Measurements from ENCODE around the gene ITIH4. TPM values are rescaled to one million over a fixed set of nuclear protein-coding genes. Genes with fewer than 3 reads are reported as not detected.
A peak's percentile ranks its signal among the peaks of the same experiment; 100 is the strongest.

Gene ITIH4
- total RNA-seq, 1 experiment from 2014 or later, result 0.80 TPM

GRCh38 chr3:52874160-52874701 is 43.8 kb upstream of the ITIH4 start:
- intact Hi-C loops (cut with micrococcal nuclease), result no loop called here
- Histone ChIP-seq H3K9ac (ENCODE audit: low read length) (no peak overlapping the region), H3K9me3 (ENCODE audit: low read length) (no peaks in the 10 kb centered on the region), H3K9me2 (replicated peaks; ENCODE audit: low read length) (no peaks in the 10 kb centered on the region), H2AFZ (ENCODE audit: low read length) (no peak overlapping the region), H3F3A (ENCODE audit: low read length, unreplicated experiment) (no peaks in the 10 kb centered on the region), H3K79me2 (ENCODE audit: low read length) (no peaks in the 10 kb centered on the region), H4K20me1 (ENCODE audit: low read length) (peaks cover 3% of the 10 kb centered on the region; the same call in 1 of the 2 replicates), H3K27me3 (ENCODE audit: low read length) (no peaks in the 10 kb centered on the region), H3K36me3 (ENCODE audit: low read depth, low read length) (no peaks in the 10 kb centered on the region), H3K4me3 (ENCODE audit: low read length) (no peak overlapping the region), H3K4me1 (ENCODE audit: insufficient read depth, low read length) (peaks cover 9% of the 10 kb centered on the region; the same call in 1 of the 2 replicates), H3K27ac (ENCODE audit: low read length) (no peak overlapping the region), H3K4me2 (ENCODE audit: low read length) (no peak overlapping the region)
- CTCF ChIA-PET, result no interaction called here
- DNase-seq (no peak), ATAC-seq (no peak)
- TF ChIP-seq EZH2 (IDR thresholded peaks at IDR 0.05; ENCODE audit: low read length, unreplicated experiment) (no peak), CTCF (conservative IDR thresholded peaks at IDR 0.05; ENCODE audit: low read depth, low read length) (no peak), EZH2phosphoT487 (IDR thresholded peaks at IDR 0.05; ENCODE audit: borderline replicate concordance, low read length) (no peak)
- BruUV-seq (replicated peaks), result no TSS peak
- POLR2A ChIA-PET (ENCODE audit: unreplicated experiment), result no interaction called here

- Histone ChIP-seq H3K9me3 (ENCODE audit: low read length) (no peaks in the 10 kb centered on the region), H3K27ac (ENCODE audit: low read length) (no peak overlapping the region), H3K9me2 (replicated peaks; ENCODE audit: low read length) (no peaks in the 10 kb centered on the region), H3F3A (ENCODE audit: low read length, unreplicated experiment) (no peaks in the 10 kb centered on the region), H4K20me1 (ENCODE audit: low read length) (peaks cover 3% of the 10 kb centered on the region; the same call in 1 of the 2 replicates), H2AFZ (ENCODE audit: low read length) (no peak overlapping the region), H3K4me2 (ENCODE audit: low read length) (no peak overlapping the region), H3K79me2 (ENCODE audit: low read length) (no peaks in the 10 kb centered on the region), H3K4me3 (ENCODE audit: low read length) (no peak overlapping the region), H3K36me3 (ENCODE audit: low read depth, low read length) (no peaks in the 10 kb centered on the region), H3K9ac (ENCODE audit: low read length) (no peak overlapping the region), H3K27me3 (ENCODE audit: low read length) (no peaks in the 10 kb centered on the region), H3K4me1 (ENCODE audit: insufficient read depth, low read length) (peaks cover 9% of the 10 kb centered on the region; the same call in 1 of the 2 replicates)
- ChIA-PET CTCF (no interaction called here), POLR2A (ENCODE audit: unreplicated experiment) (no interaction called here)
- TF ChIP-seq CTCF (conservative IDR thresholded peaks at IDR 0.05; ENCODE audit: low read depth, low read length), result no peak
- TF ChIP-seq EZH2 (IDR thresholded peaks at IDR 0.05; ENCODE audit: low read length, unreplicated experiment), result no peak
- no peak for TF ChIP-seq EZH2phosphoT487 (IDR thresholded peaks at IDR 0.05; ENCODE audit: borderline replicate concordance, low read length)
- no TSS peak for BruUV-seq (replicated peaks)
- peak; percentile 87 for ATAC-seq
- intact Hi-C loops (cut with micrococcal nuclease), result no loop called here
- peak; percentile 47 for DNase-seq
Measured at GRCh38 chr3:52873433-52874159, 43.1 kb upstream of the ITIH4 start.

- Histone ChIP-seq H3K9me2 (replicated peaks; ENCODE audit: low read length) (no peaks in the 10 kb centered on the region), H3F3A (ENCODE audit: low read length, unreplicated experiment) (no peaks in the 10 kb centered on the region), H3K4me3 (ENCODE audit: low read length) (no peak overlapping the region), H3K27ac (ENCODE audit: low read length) (no peak overlapping the region), H3K4me1 (ENCODE audit: insufficient read depth, low read length) (peaks cover 9% of the 10 kb centered on the region; the same call in 1 of the 2 replicates), H3K4me2 (ENCODE audit: low read length) (no peak overlapping the region), H3K79me2 (ENCODE audit: low read length) (no peaks in the 10 kb centered on the region), H2AFZ (ENCODE audit: low read length) (no peak overlapping the region), H3K9ac (ENCODE audit: low read length) (no peak overlapping the region), H4K20me1 (ENCODE audit: low read length) (peaks cover 3% of the 10 kb centered on the region; the same call in 1 of the 2 replicates), H3K36me3 (ENCODE audit: low read depth, low read length) (no peaks in the 10 kb centered on the region), H3K9me3 (ENCODE audit: low read length) (no peaks in the 10 kb centered on the region), H3K27me3 (ENCODE audit: low read length) (no peaks in the 10 kb centered on the region)
- intact Hi-C loops (cut with micrococcal nuclease), result no loop called here
- CTCF ChIA-PET, result no interaction called here
- POLR2A ChIA-PET (ENCODE audit: unreplicated experiment), result no interaction called here
- no peak for ATAC-seq
- BruUV-seq (replicated peaks), result TSS peak; percentile 50
- no peak for DNase-seq
- TF ChIP-seq EZH2 (IDR thresholded peaks at IDR 0.05; ENCODE audit: low read length, unreplicated experiment), result no peak
- no peak for TF ChIP-seq CTCF (conservative IDR thresholded peaks at IDR 0.05; ENCODE audit: low read depth, low read length)
- TF ChIP-seq EZH2phosphoT487 (IDR thresholded peaks at IDR 0.05; ENCODE audit: borderline replicate concordance, low read length), result no peak
Measured at GRCh38 chr3:52872245-52872644, 41.8 kb upstream of the ITIH4 start.

Measured in PC-3 (cell line).